HepG2 (cell line): ENCODE measurements around the gene OR2B3. TPM values are rescaled to one million over a fixed set of nuclear protein-coding genes. Genes with fewer than 3 reads are reported as not detected.

ENCODE experiments used
- ATAC-seq: fragments of 200-7000 bp; cut with Tn5 transposase; 3 replicates; pipeline ENCODE4 v1.9.1; 2020; ENCODE audit warnings: mild to moderate bottlenecking, moderate library complexity
- Bru-seq: library from RNA; stranded (reverse); fragments of 400-500 nt; gene quantifications from one replicate; lab custom pipeline; 2021; lab: Mats Ljungman, UMichigan
- BruChase-seq, 2 experiments: library from RNA; stranded (reverse); fragments of 400-500 nt; gene quantifications; one replicate each; lab custom pipeline; 2021; lab: Mats Ljungman, UMichigan
- BruUV-seq: library from RNA; stranded (reverse); fragments of 400-500 nt; replicated peaks from 2 replicates; lab custom pipeline; 2021; lab: Mats Ljungman, UMichigan
- CTCF ChIA-PET: fragments of 300-600 bp; formaldehyde crosslinking; extraction: SDS; loops from one replicate; lab custom pipeline; 2021; ENCODE audit warnings: low total read pairs, inconsistent platforms, low intra/inter-chr PET ratio; lab: Yijun Ruan, JAX
- POLR2A ChIA-PET: fragments of 350-600 bp; sonication (Branson Sonifier 250); formaldehyde crosslinking; loops from one replicate; lab custom pipeline; 2020; ENCODE audit warnings: antibody characterized with exemption, inconsistent platforms; lab: Yijun Ruan, JAX
- DNase-seq: peaks from one replicate; pipeline ENCODE4 v3.0.0-alpha.2; 2015; ENCODE audit warnings: low spot score
- FAIRE-seq: peaks from 3 replicates; lab custom pipeline; 2011; peaks lifted over from hg19 to GRCh38; lab: Jason Lieb, UNC
- H2AFZ ChIP-seq: one replicate; pipeline ENCODE4 v1.6.1; 2011; ENCODE audit warnings: low read length, inconsistent platforms
- H3K27ac ChIP-seq: fragments of 300-600 bp; 3 replicates; pipeline ENCODE4 v1.8.0; 2011; ENCODE audit warnings: mixed run types, mild to moderate bottlenecking, mixed read lengths, low read length, inconsistent platforms; ENCODE audit not compliant: insufficient read depth; ENCODE audit errors: extremely low read length
- H3K27me3 ChIP-seq, 2 experiments: fragments of 200-600 bp in 1 of 2; 2 replicates in 1 of 2; 3 replicates in 1 of 2; pipeline versions ENCODE4 v1.6.0 to v1.8.0; 2011; ENCODE audit warnings: low read length in 2 of 2, mild to moderate bottlenecking in 2 of 2, moderate library complexity in 2 of 2, inconsistent platforms in 1 of 2; ENCODE audit not compliant: insufficient read depth in 2 of 2, control insufficient read depth in 1 of 2
- H3K36me3 ChIP-seq, 2 experiments: fragments of 200-600 bp in 1 of 2; replicated peaks in 1 of 2; 2 replicates in 1 of 2; 3 replicates in 1 of 2; pipeline versions ENCODE4 v1.5.1 to v1.8.0; 2011; ENCODE audit warnings: low read length in 2 of 2, inconsistent platforms in 1 of 2; ENCODE audit not compliant: insufficient read depth in 2 of 2, control insufficient read depth in 1 of 2
- H3K4me1 ChIP-seq: 2 replicates; pipeline ENCODE4 v1.5.1; 2012; ENCODE audit warnings: low read length, inconsistent platforms; ENCODE audit not compliant: insufficient read depth
- H3K4me2 ChIP-seq: 2 replicates; pipeline ENCODE4 v1.6.0; 2011; ENCODE audit warnings: low read depth, low read length, inconsistent platforms
- H3K4me3 ChIP-seq, 3 experiments: fragments of 200-600 bp in 1 of 3; sonication (generic), shearing (Covaris generic) in 1 of 3; replicated peaks in 1 of 3; 2 replicates each; pipeline ENCODE4 v1.5.1; 2011 to 2016; ENCODE audit warnings: low read length in 3 of 3, inconsistent platforms in 2 of 3, low read depth in 2 of 3, mild to moderate bottlenecking in 2 of 3, control low read depth in 1 of 3, mixed read lengths in 1 of 3; ENCODE audit not compliant: insufficient read depth in 1 of 3
- H3K79me2 ChIP-seq: one replicate; pipeline ENCODE4 v1.6.1; 2011; ENCODE audit warnings: low read length, inconsistent platforms; ENCODE audit not compliant: insufficient read depth
- H3K9ac ChIP-seq: 2 replicates; pipeline ENCODE4 v1.6.0; 2011; ENCODE audit warnings: mild to moderate bottlenecking, low read depth, low read length, inconsistent platforms; ENCODE audit not compliant: insufficient read depth
- H3K9me3 ChIP-seq: 2 replicates; pipeline ENCODE4 v1.5.1; 2012; ENCODE audit warnings: mild to moderate bottlenecking, low read length
- H4K20me1 ChIP-seq: 2 replicates; pipeline ENCODE4 v1.6.0; 2011; ENCODE audit warnings: inconsistent platforms, mild to moderate bottlenecking, low read length, moderate library complexity; ENCODE audit not compliant: insufficient read depth
- CAMTA2 ChIP-seq: sonication (generic); formaldehyde crosslinking; IDR thresholded peaks from 2 replicates; pipeline ENCODE4 v1.4.0; 2020; ENCODE audit warnings: mild to moderate bottlenecking, missing genetic modification reagents, borderline replicate concordance
- GLMP ChIP-seq: sonication (generic); formaldehyde crosslinking; IDR thresholded peaks from 2 replicates; pipeline ENCODE4 v1.9.0; 2021; ENCODE audit warnings: missing genetic modification reagents, mild to moderate bottlenecking, borderline replicate concordance
- GTF3A ChIP-seq: sonication (generic); formaldehyde crosslinking; conservative IDR thresholded peaks from 2 replicates; pipeline ENCODE4 v1.4.0; 2020; ENCODE audit warnings: mild to moderate bottlenecking, missing genetic modification reagents
- JUND ChIP-seq: sonication (generic); formaldehyde crosslinking; IDR thresholded peaks from 2 replicates; pipeline ENCODE4 v1.8.0; 2022; ENCODE audit warnings: mild to moderate bottlenecking, missing genetic modification reagents
- PAF1 ChIP-seq: IDR thresholded peaks from 2 replicates; pipeline ENCODE4 v1.6.1; 2016; ENCODE audit warnings: missing genetic modification reagents, missing compliant biosample characterization
- RFX1 ChIP-seq: fragments of 450-650 bp; IDR thresholded peaks from 2 replicates; pipeline ENCODE4 v1.6.1; 2017
- SOX13 ChIP-seq, 3 experiments: fragments of 450-650 bp in 1 of 3; sonication (generic) in 1 of 3; formaldehyde crosslinking in 1 of 3; IDR thresholded peaks in 2 of 3; conservative IDR thresholded peaks in 1 of 3; 2 replicates each; pipeline versions ENCODE4 v1.5.0 to v1.6.1; 2016 to 2020; ENCODE audit warnings: antibody characterized with exemption in 1 of 3, mild to moderate bottlenecking in 1 of 3, missing compliant biosample characterization in 1 of 3, missing genetic modification reagents in 1 of 3, moderate library complexity in 1 of 3
- TERF1 ChIP-seq: sonication (generic); formaldehyde crosslinking; IDR thresholded peaks from 2 replicates; pipeline ENCODE4 v1.8.0; 2022; ENCODE audit warnings: mild to moderate bottlenecking, missing genetic modification reagents, moderate library complexity
- TIGD3 ChIP-seq: sonication (generic); formaldehyde crosslinking; IDR thresholded peaks from 2 replicates; pipeline ENCODE4 v1.5.1; 2020; ENCODE audit warnings: mild to moderate bottlenecking, missing genetic modification reagents, borderline replicate concordance
- ZBTB38 ChIP-seq: sonication (generic); formaldehyde crosslinking; IDR thresholded peaks from 2 replicates; pipeline ENCODE4 v1.5.1; 2020; ENCODE audit warnings: mild to moderate bottlenecking, missing genetic modification reagents
- ZNF563 ChIP-seq: sonication (generic); formaldehyde crosslinking; IDR thresholded peaks from 2 replicates; pipeline ENCODE4 v1.8.0; 2022; ENCODE audit warnings: mild to moderate bottlenecking, moderate library complexity, missing genetic modification reagents
- WGBS: methylation state at CpG from one replicate; pipeline ENCODE4 v1.1.6; 2017; ENCODE audit warnings: low lambda C conversion rate; 5-methylcytosine and 5-hydroxymethylcytosine counted together
- in situ Hi-C: cut with HindIII; loops from 2 replicates; pipeline ENCODE4 v1.10.0; 2017; ENCODE audit warnings: low pct_unique_long_range_greater_than_20kb; ENCODE audit not compliant: extremely low pct_ligation_motif_present
- intact Hi-C: fragments of 100-400 bp; cut with micrococcal nuclease; formaldehyde crosslinking; loops from one replicate; pipeline ENCODE4 v1.10.0; 2022; ENCODE audit not compliant: unreplicated experiment
- long read RNA-seq, 2 experiments: library from RNA in 1 of 2; library from polyadenylated mRNA in 1 of 2; stranded (forward) in 1 of 2; unstranded in 1 of 2; transcript quantifications; one replicate each; pipeline ENCODE4 v2.0.0, GENCODE V29; 2019 to 2022
- polyA minus RNA-seq, 3 experiments: library from RNA; depleted of rRNA, polyadenylated mRNA; stranded (reverse); fragments of >200 nt; gene quantifications; 2 replicates each; pipeline ENCODE4 v1.2.3, GENCODE V29; 2011; ENCODE audit warnings: low replicate concordance in 1 of 3
- polyA plus RNA-seq, 8 experiments: library from polyadenylated mRNA; depleted of rRNA in 3 of 8; stranded (reverse) in 7 of 8; unstranded in 1 of 8; fragments of >200 nt; fragmentation: Illumina TruSeq in 4 of 8; extraction: Trizol in 4 of 8; gene quantifications; 2 replicates each; pipeline versions ENCODE4 v1.2.1 to v1.2.3, GENCODE V29; 2011 to 2016; ENCODE audit warnings: low read depth in 4 of 8, missing spikeins in 1 of 8, mixed read lengths in 1 of 8; ENCODE audit not compliant: insufficient read depth in 1 of 8
- total RNA-seq, 5 experiments: library from RNA; depleted of rRNA; stranded (reverse); fragments of >200 nt; fragmentation: Illumina TruSeq; extraction: Trizol; gene quantifications; 2 replicates each; pipeline ENCODE4 v1.2.3, GENCODE V29; 2016; ENCODE audit warnings: low read depth in 1 of 5

OR2B3 gene
- not detected in 2 replicates for total RNA-seq (2016; rRNA removed; fragmentation: Illumina TruSeq; extraction: Trizol)
- not detected in 2 replicates for total RNA-seq (2016; cell fraction: cytosol; rRNA removed; fragmentation: Illumina TruSeq; extraction: Trizol; ENCODE audit: low read depth)
- total RNA-seq (2016; cell fraction: insoluble cytoplasmic fraction; rRNA removed; fragmentation: Illumina TruSeq; extraction: Trizol) = not detected in 2 replicates
- not detected in 2 replicates for total RNA-seq (2016; cell fraction: membrane; rRNA removed; fragmentation: Illumina TruSeq; extraction: Trizol)
- not detected in 2 replicates for total RNA-seq (2016; cell fraction: nucleus; rRNA removed; fragmentation: Illumina TruSeq; extraction: Trizol)
- polyA plus RNA-seq (2011; rRNA removed) = not detected in 2 replicates
- polyA plus RNA-seq (2011; cell fraction: cytosol; rRNA removed) = not detected in 2 replicates
- not detected in 2 replicates for polyA plus RNA-seq (2011; cell fraction: nucleus; rRNA removed)
- not detected in 2 replicates for polyA plus RNA-seq (2012)
- not detected in 2 replicates for polyA plus RNA-seq (2016; cell fraction: cytosol; fragmentation: Illumina TruSeq; extraction: Trizol; ENCODE audit: low read depth)
- polyA plus RNA-seq (2016; cell fraction: insoluble cytoplasmic fraction; fragmentation: Illumina TruSeq; extraction: Trizol; ENCODE audit: low read depth) = not detected in 2 replicates
- not detected in 2 replicates for polyA plus RNA-seq (2016; cell fraction: membrane; fragmentation: Illumina TruSeq; extraction: Trizol; ENCODE audit: low read depth)
- not detected in 2 replicates for polyA plus RNA-seq (2016; cell fraction: nucleus; fragmentation: Illumina TruSeq; extraction: Trizol; ENCODE audit: insufficient read depth, low read depth)
- not detected in 2 replicates for polyA minus RNA-seq (2011; rRNA and poly(A)+ RNA removed; ENCODE audit: low replicate concordance)
- not detected in 2 replicates for polyA minus RNA-seq (2011; cell fraction: cytosol; rRNA and poly(A)+ RNA removed)
- not detected in 2 replicates for polyA minus RNA-seq (2011; cell fraction: nucleus; rRNA and poly(A)+ RNA removed)
- not detected for Bru-seq, nascent RNA
- BruChase-seq, experiment 1, labeled RNA remaining after a 6-hour chase = not detected
- BruChase-seq, experiment 2, labeled RNA remaining after a 2-hour chase = not detected
- long read RNA-seq, experiment 1 = 0 reads
- long read RNA-seq, experiment 2 = 0 reads

- intact Hi-C loops = no loop called here
- Histone ChIP-seq H3K27ac (no peak within 1 kb of the TSS), H3K4me3 (no peak within 1 kb of the TSS), H3K27me3 (peaks cover 0 to 5% of the 10 kb centered on the region in 2 experiments; a peak in 2 of 5 replicates), H3K36me3 (no peaks in the 10 kb centered on the region), H3K4me2 (no peak within 1 kb of the TSS)
- CTCF ChIA-PET = no interaction called here
- 3% methylated on average over 1 of the region's 1 CpG for WGBS
- TF ChIP-seq TIGD3 (CRISPR knock-in tag) (no peak), CAMTA2 (no peak), JUND (CRISPR knock-in tag) (no peak), GLMP (no peak), TERF1 (CRISPR knock-in tag) (no peak), GTF3A (no peak), ZBTB38 (CRISPR knock-in tag) (no peak), PAF1 (CRISPR knock-in tag) (no peak), ZNF563 (no peak), RFX1 (no peak), SOX13 (IDR thresholded peaks at IDR 0.05) (no peak), SOX13 (CRISPR knock-in tag; conservative IDR thresholded peaks at IDR 0.05 in 1 of 2, IDR thresholded peaks at IDR 0.05 in 1 of 2) (no peak)
- TF ChIP-seq, all 625 proteins: peak for 0
- no TSS peak for BruUV-seq
- no peak within 1 kb of the TSS for H3K9ac ChIP-seq
- no peak for FAIRE-seq
- no peak for ATAC-seq
- H3K79me2 ChIP-seq = no peaks in the 10 kb centered on the region
- no peaks in the 10 kb centered on the region for H3K4me1 ChIP-seq
- POLR2A ChIA-PET = no interaction called here
- H4K20me1 ChIP-seq = no peaks in the 10 kb centered on the region
- in situ Hi-C loops = no loop called here
- DNase-seq = no peak
- no peak within 1 kb of the TSS for H2AFZ ChIP-seq
- no peaks in the 10 kb centered on the region for H3K9me3 ChIP-seq
Measured at GRCh38 chr6:29087213-29087612, at the start of gene OR2B3. Gene OR2B3, minus strand, starts transcription at chr6:29087313. Its CDS starts 65 bp downstream, at chr6:29087248.
